Measurements from ENCODE around the gene TMEM145. TPM values are rescaled to one million over a fixed set of nuclear protein-coding genes. Genes with fewer than 3 reads are reported as not detected.
A peak's percentile ranks its signal among the peaks of the same experiment; 100 is the strongest.

Gene TMEM145
- total RNA-seq, 1 donor from 2014 or later: 0.36 TPM

DNA sequence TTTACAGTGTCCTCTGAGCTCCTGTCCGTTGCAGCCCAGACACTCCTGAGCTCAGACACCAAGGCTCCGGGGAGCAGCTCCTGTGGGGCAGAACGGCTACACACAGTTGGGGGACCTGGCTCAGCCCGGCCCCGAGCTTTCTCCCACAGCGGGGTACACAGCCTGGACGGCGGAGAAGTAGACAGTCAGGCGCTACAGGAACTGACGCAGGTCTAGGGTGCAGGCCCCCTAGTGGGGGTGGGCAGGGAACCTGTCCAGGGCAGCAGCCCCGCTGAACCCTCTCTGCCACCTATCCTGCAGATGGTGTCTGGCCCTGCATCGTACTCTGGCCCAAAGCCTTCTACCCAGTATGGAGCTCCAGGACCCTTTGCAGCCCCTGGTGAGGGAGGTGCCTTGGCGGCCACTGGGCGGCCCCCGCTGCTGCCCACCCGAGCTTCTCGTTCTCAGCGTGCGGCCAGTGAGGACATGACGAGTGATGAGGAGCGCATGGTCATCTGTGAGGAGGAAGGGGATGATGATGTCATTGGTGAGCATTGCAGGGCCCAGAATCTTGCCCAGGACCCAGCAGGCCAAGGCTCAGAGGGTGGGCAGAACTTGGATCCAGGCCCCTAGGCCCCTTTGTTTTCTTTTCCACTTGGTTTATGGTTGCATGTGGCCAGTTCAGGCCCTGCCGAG lies 24.1 kb upstream of the TMEM145 start:
- Histone ChIP-seq H3K27ac (replicated peaks) (no peak overlapping the region), H3K9me3 (replicated peaks) (no peaks in the 10 kb centered on the region), H3K27me3 (ENCODE audit: low read depth) (no peaks in the 10 kb centered on the region), H3K4me1 (peaks cover 26% of the 10 kb centered on the region), H3K4me3 (no peak overlapping the region), H3K36me3 (peaks cover 72% of the 10 kb centered on the region)
- no peak for DNase-seq
- TF ChIP-seq, protein P1, sequence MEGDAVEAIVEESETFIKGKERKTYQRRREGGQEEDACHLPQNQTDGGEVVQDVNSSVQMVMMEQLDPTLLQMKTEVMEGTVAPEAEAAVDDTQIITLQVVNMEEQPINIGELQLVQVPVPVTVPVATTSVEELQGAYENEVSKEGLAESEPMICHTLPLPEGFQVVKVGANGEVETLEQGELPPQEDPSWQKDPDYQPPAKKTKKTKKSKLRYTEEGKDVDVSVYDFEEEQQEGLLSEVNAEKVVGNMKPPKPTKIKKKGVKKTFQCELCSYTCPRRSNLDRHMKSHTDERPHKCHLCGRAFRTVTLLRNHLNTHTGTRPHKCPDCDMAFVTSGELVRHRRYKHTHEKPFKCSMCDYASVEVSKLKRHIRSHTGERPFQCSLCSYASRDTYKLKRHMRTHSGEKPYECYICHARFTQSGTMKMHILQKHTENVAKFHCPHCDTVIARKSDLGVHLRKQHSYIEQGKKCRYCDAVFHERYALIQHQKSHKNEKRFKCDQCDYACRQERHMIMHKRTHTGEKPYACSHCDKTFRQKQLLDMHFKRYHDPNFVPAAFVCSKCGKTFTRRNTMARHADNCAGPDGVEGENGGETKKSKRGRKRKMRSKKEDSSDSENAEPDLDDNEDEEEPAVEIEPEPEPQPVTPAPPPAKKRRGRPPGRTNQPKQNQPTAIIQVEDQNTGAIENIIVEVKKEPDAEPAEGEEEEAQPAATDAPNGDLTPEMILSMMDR (IDR thresholded peaks at IDR 0.05; ENCODE audit: borderline replicate concordance): no peak
- intact Hi-C loops (cut with micrococcal nuclease): loop anchor here (5.0 kb wide), 1 partner anchor 37 kb away; no protein-coding TSS in a partner anchor

DNA sequence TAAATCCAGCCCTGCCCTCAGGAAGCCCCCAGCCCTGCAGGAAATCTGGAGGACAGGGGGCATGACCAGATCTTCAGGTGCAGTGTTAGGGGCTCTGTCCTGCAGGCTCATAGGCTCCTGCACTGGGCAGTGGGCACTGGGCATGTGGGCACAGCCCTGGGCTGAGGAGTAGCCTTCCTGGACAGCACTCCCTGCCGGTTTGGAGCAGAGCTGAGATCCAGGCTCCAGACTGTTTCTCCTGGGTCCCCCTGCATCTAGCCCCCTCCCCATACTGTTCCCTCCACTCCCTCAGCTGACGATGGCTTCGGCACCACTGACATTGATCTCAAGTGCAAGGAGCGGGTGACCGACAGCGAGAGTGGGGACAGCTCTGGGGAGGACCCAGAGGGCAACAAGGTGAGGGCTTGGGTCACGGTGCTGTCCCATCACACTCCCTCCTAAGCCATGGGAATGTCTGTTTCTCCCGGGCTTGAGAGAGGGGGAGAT lies 23.5 kb upstream of the TMEM145 start:
- Histone ChIP-seq H3K4me3 (no peak overlapping the region), H3K4me1 (peaks cover 25% of the 10 kb centered on the region), H3K27me3 (ENCODE audit: low read depth) (no peaks in the 10 kb centered on the region), H3K27ac (replicated peaks) (no peak overlapping the region), H3K36me3 (peaks cover 78% of the 10 kb centered on the region), H3K9me3 (replicated peaks) (no peaks in the 10 kb centered on the region)
- intact Hi-C loops (cut with micrococcal nuclease): loop anchor here (5.0 kb wide), 1 partner anchor 37 kb away; no protein-coding TSS in a partner anchor
- TF ChIP-seq, protein P1 (IDR thresholded peaks at IDR 0.05; ENCODE audit: borderline replicate concordance): no peak
- no peak for DNase-seq

DNA sequence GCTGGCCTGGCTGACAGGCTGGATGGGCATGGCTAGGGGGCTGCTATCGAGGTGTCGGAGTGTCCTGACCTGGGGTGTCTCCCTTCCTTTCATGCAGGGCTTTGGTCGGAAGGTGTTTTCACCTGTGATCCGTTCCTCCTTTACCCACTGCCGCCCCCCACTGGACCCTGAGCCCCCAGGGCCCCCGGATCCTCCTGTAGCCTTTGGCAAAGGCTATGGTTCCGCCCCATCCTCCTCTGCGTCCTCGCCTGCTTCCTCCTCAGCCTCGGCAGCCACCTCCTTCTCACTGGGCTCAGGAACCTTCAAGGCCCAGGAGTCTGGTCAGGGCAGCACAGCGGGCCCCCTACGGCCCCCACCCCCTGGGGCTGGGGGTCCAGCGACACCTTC lies 23.0 kb upstream of the TMEM145 start:
- H3K9me3 ChIP-seq (replicated peaks): no peaks in the 10 kb centered on the region
- peaks cover 20% of the 10 kb centered on the region for H3K4me1 ChIP-seq
- intact Hi-C loops (cut with micrococcal nuclease): no loop called here
- H3K27ac ChIP-seq (replicated peaks): no peak overlapping the region
- H3K36me3 ChIP-seq: peaks cover 79% of the 10 kb centered on the region
- H3K27me3 ChIP-seq (ENCODE audit: low read depth): no peaks in the 10 kb centered on the region
- H3K4me3 ChIP-seq: no peak overlapping the region
- DNase-seq: no peak
- TF ChIP-seq, protein P1 (IDR thresholded peaks at IDR 0.05; ENCODE audit: borderline replicate concordance): no peak

GRCh38 chr19:42290523-42291434 lies 22.3 kb upstream of the TMEM145 start:
- Histone ChIP-seq H3K9me3 (replicated peaks) (no peaks in the 10 kb centered on the region), H3K36me3 (peaks cover 79% of the 10 kb centered on the region), H3K27me3 (ENCODE audit: low read depth) (no peaks in the 10 kb centered on the region), H3K4me1 (peaks cover 13% of the 10 kb centered on the region), H3K4me3 (no peak overlapping the region), H3K27ac (replicated peaks) (no peak overlapping the region)
- TF ChIP-seq, protein P1 (IDR thresholded peaks at IDR 0.05; ENCODE audit: borderline replicate concordance): peak; percentile 49
- intact Hi-C loops (cut with micrococcal nuclease): no loop called here
- no peak for DNase-seq

DNA sequence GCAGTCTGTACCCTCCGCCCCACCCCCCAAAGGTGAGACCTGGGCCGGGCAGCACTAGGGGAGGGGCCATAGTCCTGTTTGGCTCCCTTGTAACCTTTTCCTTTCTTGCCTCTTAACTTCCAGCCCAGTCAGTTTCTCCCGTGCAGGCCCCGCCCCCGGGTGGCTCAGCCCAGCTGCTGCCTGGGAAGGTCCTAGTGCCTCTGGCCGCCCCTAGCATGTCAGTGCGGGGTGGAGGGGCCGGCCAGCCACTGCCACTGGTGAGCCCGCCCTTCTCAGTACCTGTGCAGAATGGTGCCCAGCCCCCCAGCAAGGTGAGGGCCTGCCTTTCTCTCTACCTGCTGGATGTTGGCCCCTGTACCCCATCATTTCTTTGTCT lies 21.7 kb upstream of the TMEM145 start:
- DNase-seq: no peak
- H3K27me3 ChIP-seq (ENCODE audit: low read depth): no peaks in the 10 kb centered on the region

More for the DNA sequence above, 21.7 kb upstream of the TMEM145 start:
- H3K9me3 ChIP-seq (replicated peaks): no peaks in the 10 kb centered on the region
- TF ChIP-seq, protein P1 (IDR thresholded peaks at IDR 0.05; ENCODE audit: borderline replicate concordance): no peak
- intact Hi-C loops (cut with micrococcal nuclease): no loop called here
- H3K27ac ChIP-seq (replicated peaks): no peak overlapping the region
- peaks cover 7% of the 10 kb centered on the region for H3K4me1 ChIP-seq
- H3K36me3 ChIP-seq: peaks cover 79% of the 10 kb centered on the region
- no peak overlapping the region for H3K4me3 ChIP-seq

Data from left ventricle myocardium inferior (tissue), 1 donor.